GM18507 (cell line): Measurements from ENCODE around the gene RSPH3.
"Not testable (repeated sequence)": the region's sequence is repeated elsewhere in the genome, so short reads cannot be mapped to it uniquely, and the experiment has no call there.

Experiments
- DNase-seq: peaks from one replicate; pipeline ENCODE4 v3.0.0; 2011; ENCODE audit warnings: low read depth; ENCODE audit not compliant: insufficient read length; ENCODE audit errors: extremely low spot score
- FAIRE-seq: peaks from 2 replicates; lab custom pipeline; 2011; peaks lifted over from hg19 to GRCh38; lab: Jason Lieb, UNC

The RSPH3 gene, protein sequence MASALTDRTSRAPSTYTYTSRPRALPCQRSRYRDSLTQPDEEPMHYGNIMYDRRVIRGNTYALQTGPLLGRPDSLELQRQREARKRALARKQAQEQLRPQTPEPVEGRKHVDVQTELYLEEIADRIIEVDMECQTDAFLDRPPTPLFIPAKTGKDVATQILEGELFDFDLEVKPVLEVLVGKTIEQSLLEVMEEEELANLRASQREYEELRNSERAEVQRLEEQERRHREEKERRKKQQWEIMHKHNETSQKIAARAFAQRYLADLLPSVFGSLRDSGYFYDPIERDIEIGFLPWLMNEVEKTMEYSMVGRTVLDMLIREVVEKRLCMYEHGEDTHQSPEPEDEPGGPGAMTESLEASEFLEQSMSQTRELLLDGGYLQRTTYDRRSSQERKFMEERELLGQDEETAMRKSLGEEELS

DNA sequence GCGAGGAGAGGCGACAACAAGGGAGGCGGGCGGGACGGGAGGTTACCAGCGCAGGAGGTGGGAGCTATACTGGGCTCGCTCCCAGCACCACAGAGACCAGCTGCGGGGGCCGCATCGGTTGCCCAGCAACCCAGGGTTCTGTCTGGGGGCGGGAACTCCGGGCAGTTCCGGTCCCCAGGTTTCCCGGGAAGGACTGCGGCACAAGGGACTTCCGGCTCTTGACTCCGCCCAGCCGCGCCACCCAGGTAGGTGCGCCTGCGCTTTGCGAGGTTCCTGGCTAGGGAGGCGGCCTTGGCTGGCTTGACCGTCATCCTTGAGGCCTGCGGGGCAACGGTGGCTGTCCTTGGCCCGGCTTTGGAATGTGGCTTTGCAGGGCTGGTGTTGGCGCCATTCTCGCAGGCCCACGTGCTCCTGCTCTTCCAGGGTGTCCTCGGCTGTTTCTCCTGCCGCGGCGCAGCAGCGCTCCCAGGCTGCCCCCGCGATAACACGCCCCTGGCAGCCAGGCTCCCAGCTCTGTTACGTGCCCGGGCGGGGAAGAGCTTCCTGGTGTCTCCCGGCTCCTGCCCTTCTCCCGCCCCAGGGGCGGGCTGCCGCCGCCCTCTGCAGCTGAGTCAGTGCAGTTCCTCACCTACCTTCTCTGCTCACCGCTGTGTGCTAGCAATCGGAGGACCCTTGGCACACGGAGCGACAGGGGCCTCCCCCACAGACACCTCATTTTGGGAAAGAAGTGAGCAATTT, at the start of gene RSPH3:
RSPH3 (minus strand) TSS at position 537 of the 738 bp plus-strand sequence. CDS start 652 bp downstream, outside the sequence.
- DNase-seq (peak; percentile 98), FAIRE-seq (peak; percentile 91)

DNA sequence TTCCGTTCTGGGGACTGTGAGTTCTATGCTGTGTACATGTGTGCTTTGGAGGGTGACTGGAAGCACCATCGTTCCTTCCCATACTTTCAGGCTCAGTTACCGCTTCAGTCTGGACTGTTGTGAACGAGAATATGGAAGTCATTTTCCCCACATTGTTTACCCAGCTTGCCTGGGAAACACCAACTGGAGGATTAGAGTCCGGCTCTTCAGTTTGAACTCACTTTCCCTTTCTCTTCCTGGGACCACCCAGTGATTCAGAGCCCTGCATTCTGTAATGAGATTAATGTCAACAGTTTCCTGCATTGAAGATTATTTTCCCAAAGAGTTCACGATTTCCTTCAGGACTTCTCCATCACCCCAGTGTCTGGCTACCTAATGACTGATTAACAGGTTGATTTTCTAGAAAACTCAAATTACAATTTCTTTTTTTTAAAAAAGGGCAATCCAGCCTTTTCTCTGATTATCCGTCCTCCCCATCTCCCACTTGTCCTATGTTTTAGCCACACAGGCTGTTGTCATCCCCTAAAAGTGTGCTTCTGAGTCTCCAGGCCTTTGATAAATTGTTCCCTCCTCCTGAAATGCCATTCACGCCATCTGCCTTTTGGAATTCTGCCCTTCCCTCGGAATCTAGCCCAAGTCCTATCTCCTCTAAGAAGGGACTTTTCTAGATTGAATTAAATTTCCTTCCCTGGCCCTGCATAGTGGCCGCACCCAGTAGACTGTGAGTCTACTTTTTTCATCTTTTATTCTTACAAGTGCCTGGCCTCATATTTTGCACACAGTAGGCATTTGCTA, 48.1 kb upstream of the RSPH3 start:
- no peak for DNase-seq
- FAIRE-seq: no peak

DNA sequence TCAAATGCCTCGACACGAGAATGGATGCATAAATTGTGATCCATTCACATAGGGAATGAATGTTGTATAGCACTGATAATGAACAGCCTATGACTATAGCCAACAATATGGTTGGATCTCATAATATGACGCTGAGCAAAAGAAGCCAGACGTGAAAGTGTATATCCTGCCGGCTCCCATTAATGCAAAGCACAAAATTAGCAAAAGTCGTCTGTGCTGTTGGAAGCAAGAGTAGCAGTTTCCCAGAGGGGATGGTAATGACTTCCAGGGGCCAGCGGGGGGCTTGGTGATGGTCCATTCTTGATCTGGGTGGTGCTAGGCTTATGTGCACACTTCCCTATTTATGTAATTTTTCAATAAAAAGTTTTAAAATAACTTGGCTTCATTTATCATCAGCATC, 45.8 kb upstream of the RSPH3 start:
- DNase-seq: no peak
- no peak for FAIRE-seq

DNA sequence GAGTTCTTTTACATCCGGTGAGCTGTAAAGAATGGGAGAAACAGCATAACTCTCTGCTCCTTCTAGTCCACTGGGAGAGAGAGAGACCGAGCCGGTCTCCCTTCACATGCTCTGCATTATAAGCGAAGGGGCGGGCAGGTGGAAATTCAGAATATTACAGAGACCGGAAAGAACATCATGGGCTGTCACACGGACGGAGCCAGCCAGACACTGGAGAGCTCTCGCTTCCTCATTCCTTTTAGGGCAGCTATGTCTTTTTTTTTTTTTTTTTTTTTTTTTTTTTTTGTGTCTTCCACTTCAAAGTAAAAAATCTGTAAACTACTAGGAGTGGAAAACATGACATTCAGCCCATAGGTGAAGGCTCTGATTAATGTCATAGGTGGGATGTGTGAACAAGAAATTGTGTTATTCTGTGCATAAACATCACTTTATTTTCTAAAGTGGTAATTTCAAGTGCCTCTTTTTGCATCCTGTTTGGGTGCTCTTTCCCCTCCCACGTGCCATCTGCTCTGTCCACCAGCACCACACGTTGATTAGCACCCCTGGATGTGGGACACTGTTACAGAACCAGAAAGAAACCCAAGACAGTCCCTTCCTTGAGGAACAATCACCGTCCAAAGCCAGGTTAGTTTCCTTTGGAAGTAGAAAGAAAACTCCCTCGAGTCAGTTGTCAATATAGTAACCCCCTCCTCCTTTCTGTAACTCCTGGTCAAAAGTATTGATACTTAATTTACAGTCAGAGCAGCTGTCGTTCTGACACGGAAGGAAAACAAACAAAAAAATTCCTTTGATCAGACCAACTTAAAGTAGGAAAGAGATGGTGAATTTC, 45.1 kb upstream of the RSPH3 start, which contains the start of gene TAGAP:
TAGAP (minus strand) TSS at position 93 of the 829 bp plus-strand sequence. CDS start 845 bp downstream, outside the sequence.
- DNase-seq: peak; percentile 44
- FAIRE-seq: peak; percentile 90

DNA sequence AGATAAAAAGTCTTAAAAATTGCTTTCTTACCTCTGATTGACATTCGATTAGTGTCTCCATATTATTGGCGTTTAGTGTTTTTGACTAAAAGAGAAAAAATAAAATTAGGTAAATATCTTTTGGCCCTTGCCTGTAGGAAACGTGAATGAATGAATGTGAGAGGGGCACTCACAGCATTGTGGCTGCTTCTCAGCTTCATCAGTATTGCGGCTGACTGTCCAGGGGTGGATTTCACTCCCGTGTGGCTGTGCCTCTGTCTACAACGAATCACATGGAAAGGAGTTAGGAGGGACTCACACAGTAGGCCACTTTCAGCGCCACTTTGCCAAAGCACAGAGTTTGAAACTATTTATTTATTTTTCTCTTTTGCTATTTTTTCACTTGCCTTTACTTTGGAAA, 43.9 kb upstream of the RSPH3 start:
- FAIRE-seq (no peak), DNase-seq (no peak)

DNA sequence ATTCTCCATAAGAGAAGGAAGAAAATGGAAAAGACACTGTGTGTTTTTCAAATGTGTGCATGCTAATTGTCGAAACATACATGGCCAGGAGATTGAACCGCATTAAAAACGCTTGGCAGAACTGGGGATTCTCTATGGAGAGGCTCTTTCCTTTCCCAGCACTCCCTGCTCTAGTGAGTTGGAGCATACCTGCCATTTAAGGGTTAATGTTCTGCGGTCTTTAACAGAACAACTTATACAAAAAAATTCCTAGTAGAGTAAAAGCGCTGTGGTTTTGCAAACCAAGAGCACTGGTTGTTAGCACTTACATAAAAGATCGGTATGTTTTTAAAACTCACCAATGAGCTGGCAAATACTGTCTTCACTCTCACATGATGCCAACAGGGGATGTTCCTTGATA, 43.2 kb upstream of the RSPH3 start:
- FAIRE-seq: no peak
- DNase-seq: no peak

DNA sequence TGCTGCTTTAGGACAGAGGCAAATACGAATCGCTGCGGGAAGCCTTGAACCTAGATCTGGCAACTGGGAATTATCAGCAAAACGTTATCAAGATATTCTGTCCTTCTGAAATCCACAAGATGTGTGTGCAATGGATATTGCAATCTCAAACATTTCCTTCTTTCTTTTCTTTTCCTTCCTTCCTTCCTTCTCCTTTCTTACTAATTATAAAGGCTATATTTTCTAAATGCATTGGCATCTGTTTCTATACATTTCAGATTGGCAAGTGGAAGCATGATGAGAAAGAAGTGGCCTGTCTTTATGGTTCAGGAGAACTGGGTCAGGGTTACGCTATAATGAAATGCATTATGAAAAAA, 42.8 kb upstream of the RSPH3 start:
- FAIRE-seq (no peak), DNase-seq (no peak)

DNA sequence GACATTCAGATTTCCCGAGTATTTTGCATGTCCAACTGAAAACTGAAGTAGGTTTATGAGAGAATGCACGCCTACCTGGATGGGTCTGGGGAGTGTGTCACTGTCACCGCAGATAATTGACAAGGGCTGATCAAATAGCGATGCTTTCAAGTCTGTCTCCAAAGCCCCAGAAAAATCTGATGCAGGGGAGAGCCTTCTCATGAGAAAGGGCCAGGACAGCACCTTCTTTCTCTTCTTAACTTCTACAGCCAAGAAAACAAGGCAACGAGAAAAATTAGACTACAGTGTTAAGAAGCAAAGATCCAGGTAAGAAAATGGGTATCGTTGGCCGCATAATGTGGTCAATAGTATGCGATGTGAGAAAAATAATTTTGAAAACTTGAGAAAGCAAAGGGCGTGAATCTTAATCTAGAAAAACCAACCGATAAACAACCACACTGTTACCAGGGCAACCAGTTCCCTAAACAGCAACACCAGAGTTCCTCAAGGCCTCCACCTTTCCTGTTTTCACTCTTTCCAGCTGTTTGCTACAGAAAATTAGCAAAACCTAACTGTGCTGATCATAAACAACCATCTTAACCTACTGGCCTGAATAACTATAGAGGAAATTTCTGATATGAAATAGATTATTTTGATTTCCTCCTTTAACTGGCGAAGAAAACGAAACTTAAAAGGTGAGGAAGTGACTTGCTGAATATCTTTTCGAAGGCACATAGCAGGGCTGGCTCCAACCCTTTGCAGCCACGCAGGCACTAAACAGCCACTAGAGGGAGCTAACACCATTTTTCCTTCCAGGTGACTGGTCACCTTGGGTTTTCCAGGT, 42.2 kb upstream of the RSPH3 start:
- DNase-seq (no peak), FAIRE-seq (peak; percentile 92)

DNA sequence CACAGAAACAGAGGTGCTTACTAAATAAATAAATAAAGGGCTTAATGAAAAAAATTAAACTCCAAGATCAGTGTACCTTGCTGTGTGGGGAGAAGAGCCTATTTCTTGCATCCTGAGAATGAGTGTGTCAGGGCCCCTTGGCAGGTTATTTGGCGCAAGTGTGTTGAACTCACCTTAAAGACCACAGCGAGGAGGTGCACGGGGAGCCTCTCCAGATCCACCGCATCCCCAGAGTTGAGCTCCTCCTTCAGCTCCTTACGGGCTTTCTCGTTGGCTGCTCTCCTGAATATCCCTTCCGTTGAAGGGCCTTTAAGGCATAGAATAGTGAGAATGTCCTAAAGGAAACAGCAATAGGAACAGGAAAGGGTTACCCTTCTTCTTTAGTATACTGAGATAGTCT, 41.2 kb upstream of the RSPH3 start:
- no peak for DNase-seq
- no peak for FAIRE-seq

DNA sequence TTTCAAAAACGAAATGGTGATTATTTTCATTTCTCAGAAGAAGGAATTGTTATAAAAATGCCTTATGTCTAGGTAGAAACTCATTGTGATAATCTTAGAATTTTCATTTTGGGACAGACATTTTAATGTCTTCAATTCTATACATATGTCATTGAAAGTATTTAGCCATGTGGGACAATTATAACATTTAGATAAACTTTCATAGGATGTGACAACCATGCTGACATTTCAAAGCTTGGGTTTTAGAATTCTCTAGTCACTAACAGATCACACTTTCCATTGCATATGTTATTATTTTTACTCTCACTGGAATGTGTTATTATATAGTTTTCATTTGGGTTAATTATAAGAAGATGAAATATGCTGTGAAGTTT, 39.9 kb upstream of the RSPH3 start:
- DNase-seq (no peak), FAIRE-seq (peak; percentile 44)

DNA sequence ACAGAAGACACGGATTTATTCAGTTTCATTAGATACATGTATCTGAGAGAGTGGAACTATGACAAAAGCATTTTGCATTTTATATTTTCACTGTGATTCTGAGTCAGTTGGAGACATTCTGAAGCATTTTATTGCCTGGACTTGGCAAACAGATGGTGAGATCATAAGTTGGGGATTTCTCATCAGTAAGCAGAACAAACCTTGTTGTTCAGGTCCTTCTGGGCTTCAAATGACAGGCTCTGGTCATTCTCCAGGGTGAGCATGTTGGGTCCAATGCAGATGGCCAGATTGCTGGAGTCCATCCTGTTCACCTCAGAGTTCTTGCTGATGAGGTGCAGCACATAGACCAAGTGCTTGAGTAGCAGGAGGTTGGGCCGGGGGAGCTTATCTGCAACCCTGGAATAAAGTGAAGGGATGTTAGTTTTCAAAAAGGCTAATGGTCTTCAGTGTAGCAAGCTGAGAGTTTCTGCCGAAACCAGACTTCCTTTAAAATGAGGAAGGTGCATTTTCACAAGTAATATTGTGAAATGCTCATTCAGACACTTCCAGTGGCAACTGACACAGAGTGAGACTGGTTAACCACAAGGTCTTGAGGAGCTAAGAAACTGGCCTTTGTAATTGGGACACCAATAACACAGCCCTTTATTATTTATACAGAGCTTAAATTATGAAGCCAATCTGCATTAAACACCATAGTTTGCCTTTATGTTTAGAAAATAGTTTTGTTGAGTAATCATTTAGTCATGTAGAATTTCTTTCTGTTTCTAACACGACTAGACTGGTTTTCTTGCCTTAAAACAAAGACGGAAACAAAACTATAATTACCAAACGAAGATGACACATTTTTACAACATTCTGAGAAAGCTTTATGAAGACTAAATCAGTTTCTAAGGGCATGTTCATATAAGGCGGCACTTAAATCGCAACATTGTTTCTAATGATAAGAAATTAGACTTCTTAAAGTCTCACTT, 39.2 kb upstream of the RSPH3 start:
- peak; percentile 68 for DNase-seq
- peak; percentile 97 for FAIRE-seq

DNA sequence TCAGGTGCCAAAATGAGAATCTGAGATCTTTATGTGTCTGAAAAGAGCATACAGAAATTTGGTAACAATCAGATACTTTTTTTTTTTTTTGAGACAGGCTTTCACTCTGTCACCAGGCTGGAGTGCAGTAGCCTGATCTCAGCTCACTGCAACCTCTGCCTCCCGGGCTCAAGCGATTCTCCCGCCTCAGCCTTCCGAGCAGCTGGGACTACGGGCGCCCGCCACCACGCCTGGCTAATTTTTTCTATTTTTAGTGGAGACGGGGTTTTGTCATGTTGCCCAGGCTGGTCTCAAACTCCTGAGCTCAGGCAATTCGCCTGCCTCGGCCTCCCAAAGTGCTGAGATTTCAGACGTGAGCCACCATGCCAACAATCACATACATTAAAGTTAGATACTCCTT, 38.3 kb upstream of the RSPH3 start:
- peak; percentile 51 for FAIRE-seq

DNA sequence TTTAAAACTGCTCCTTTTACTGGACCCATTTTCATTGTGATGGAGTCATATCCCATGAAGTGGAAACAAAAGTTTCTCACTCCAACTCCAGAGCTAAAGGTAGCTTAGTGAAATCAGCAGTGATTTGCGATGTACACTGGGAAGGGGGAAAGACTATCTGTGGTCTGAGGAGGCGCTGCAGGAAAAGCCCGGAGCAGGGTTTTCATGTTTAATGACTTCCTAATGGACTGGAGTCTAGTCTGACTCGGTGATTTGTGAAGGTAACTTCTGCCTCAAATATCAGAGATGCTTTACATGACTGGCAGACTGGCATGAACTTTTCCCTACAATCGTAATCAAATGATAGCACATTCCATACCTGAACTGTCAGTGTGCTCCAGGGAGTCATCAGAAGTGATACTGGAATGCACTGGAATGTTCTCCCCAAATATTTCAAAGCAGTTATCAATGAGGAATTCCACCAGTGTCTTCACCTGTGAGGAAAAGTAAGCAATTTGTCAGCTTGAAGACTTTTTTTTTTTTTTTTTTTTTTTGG, 37.8 kb upstream of the RSPH3 start:
- DNase-seq (no peak), FAIRE-seq (peak; percentile 26)

More for the DNA sequence above, 38.3 kb upstream of the RSPH3 start:
- DNase-seq: not testable (repeated sequence)

DNA sequence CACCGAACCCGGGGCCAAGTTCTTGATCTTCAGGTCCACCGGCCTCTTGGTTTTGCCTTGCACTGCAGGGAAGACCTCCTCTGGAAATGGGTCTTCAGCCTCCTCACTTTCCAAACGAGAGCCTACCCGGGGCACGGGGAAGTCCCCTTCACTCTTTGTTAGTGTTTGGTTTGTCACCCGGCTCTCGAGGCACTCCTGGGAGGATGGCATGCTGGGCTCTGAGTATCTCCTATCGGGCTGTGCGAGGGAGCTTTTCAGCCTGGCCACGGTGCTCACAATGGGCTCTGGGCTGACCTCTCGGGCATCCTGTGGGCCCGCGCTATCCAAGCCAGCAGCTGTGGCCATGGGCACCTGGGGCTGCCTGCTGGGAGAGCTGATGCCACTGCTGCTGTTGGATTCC, 36.7 kb upstream of the RSPH3 start:
- DNase-seq: no peak
- no peak for FAIRE-seq

DNA sequence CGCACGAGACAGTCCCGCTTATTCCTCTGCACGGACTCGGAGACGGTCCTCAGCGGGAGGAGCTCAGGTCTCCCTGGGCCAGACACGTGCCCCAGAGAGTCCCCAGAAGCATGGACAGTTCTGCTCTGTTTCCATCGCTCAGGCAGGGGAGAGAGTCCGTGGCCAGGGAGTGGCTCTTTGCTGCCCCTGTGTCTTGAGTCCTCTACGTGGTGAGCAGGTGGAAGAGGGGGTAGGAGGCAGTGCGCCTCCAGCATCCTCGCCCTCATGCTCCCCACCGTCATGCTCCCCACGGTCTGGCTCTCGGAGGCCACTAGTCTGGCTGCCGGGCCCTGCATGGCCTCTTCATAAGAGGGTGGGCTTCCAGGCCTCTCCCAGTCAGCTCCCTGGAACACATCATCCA, 35.9 kb upstream of the RSPH3 start:
- FAIRE-seq (no peak), DNase-seq (no peak)

DNA sequence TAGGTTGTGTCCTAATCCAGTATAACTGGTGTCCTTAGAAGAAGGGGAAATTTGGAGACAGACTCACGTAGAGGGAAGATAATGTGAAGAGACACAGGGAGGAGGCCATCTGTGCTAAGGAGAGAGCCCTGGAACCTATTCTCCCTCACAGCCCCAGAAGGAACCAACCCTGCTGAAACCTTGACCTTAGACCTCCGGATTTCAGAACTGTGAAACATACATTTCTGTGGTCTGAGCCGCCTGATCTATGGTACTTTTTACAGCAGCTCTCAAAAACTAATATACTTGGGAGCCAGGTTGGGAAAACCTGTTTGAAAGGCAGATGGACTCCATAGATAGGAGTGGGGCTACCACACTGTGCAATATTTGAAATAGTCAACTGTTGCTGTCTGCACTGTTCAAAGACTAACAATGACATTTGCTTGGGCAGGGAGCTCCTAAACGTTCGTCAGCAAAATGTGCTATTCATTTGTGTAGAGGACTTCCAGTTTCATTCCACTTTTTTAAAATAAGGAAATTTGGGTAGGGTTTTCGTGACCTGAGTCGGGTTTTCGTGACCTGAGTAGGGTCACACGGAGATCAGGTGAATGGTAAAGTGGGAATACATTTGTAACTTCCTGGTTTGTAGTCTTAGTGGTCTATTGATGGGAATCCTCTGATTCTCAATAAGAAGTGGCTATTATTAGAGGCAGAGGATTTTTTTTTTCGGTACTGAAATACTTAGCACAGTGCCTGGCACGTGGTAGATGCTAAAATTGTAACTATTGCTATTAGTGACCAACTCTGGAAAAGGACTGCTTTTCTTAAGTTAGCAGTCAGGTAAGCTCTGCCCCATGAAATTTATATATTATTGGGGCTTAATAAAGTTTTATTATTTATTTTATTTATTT, 33.4 kb upstream of the RSPH3 start:
- no peak for FAIRE-seq

More for the DNA sequence above, 33.4 kb upstream of the RSPH3 start:
- no peak for DNase-seq
